GM12875 (cell line): ENCODE results near the gene PTPRM.

Experiments used
- H3K4me3 ChIP-seq: one replicate; pipeline ENCODE4 v1.5.1; 2011; ENCODE audit warnings: low read depth, low read length, control low read depth
- TF ChIP-seq, protein P1 (sequence below): IDR thresholded peaks from 2 replicates; pipeline ENCODE4 v1.5.1; 2011; ENCODE audit warnings: low read depth, mild to moderate bottlenecking, control low read depth, inconsistent platforms, low read length, moderate library complexity, borderline replicate concordance; ENCODE audit not compliant: insufficient read depth

Gene PTPRM

DNA sequence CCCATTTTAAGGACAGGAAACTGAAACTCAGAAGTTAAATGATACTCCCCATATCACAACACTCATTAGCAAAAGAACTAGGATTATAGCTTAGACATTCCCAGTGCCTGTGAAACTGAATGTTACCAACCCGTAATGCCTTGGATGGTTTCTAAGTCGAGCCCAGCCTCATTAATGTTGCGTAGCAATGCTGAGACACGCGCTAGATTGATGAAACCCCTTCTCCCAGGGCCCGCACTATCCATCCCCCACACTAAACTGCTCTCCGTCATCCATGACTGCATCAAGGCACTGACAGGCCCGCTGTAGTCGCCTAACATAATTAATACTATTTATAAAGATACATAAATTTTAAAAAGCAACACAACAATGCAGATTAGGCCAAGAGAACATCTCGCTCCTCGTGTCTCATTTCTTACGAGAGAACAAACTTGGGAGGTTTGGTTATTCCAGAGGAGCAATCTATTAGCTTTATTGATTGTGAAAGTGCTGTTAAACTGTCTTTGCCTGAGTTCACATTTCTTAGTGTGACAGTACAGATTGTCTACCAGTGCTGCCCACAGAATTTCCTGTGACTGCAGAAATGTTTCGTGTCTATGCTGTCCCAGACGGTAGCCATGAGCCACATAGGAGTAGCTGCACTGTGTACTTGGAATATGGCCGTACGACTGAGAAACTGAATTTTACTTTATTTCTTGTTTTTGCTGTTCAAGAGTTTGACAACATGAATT is 729.9 kb downstream of the PTPRM start:
- H3K4me3 ChIP-seq: no peak overlapping the region
- TF ChIP-seq, protein P1, sequence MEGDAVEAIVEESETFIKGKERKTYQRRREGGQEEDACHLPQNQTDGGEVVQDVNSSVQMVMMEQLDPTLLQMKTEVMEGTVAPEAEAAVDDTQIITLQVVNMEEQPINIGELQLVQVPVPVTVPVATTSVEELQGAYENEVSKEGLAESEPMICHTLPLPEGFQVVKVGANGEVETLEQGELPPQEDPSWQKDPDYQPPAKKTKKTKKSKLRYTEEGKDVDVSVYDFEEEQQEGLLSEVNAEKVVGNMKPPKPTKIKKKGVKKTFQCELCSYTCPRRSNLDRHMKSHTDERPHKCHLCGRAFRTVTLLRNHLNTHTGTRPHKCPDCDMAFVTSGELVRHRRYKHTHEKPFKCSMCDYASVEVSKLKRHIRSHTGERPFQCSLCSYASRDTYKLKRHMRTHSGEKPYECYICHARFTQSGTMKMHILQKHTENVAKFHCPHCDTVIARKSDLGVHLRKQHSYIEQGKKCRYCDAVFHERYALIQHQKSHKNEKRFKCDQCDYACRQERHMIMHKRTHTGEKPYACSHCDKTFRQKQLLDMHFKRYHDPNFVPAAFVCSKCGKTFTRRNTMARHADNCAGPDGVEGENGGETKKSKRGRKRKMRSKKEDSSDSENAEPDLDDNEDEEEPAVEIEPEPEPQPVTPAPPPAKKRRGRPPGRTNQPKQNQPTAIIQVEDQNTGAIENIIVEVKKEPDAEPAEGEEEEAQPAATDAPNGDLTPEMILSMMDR: no peak

DNA sequence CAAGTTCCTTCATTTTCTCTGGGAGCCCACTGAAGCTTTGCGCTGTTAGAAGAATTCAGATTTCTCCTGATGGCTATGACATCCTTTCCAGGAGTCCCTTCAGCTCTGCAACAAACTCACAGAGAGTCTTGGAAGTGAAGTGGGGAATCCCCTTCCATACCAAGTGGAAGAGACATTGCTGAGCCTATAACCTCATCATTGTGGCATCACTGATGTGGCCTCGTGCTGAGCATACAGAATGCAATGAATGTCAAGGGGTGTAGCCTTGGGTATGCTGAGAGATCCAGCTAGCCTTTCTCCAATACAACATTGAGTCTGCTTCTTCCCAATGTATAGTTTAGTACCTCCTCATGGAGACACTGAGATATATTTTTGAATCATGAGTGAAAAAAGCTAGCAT is 731.1 kb downstream of the PTPRM start:
- TF ChIP-seq, protein P1: no peak
- no peak overlapping the region for H3K4me3 ChIP-seq

DNA sequence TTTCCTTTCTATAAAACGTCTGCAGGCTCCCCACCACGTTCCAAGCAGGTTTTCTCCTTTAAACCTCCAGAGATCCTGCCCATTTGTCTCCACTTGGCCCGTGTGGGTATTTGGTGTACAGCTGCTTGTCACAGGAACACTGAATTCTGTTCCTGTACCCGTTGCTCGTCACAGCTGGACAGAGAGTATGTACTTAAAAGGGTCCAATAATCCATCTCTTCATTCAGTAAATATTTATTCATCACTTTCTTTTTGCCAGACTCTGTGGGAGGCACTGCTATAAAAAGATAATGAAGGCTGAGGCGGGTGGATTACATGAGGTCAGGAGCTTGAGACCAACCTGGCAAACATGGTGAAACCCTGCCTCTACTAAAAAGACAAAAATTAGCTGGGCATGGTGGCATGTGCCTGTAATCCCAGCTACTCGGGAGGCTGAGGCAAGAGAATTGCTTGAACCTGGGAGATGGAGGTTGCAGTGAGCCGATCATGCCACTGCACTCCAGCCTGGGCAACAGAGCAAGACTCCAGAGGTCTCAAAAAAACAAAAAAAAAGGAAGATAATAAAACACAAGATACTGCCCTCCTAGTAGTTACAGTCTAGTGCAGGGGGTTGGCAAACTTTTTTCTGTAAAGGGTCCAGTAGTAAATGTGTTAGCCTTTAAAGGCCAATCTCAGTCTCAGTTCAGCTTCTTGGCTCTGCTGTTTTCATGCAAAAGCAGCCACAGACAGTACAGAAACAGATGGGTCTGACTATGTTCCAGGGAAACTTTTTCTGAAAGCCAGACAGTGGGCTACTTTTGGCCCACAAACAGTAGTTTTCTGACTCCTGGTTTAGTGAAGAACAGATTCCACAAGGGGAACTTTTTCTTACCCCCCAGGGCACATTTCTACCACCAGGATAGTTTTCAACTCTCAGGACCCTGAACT is 732.2 kb downstream of the PTPRM start:
- H3K4me3 ChIP-seq: no peak overlapping the region
- TF ChIP-seq, protein P1: no peak

DNA sequence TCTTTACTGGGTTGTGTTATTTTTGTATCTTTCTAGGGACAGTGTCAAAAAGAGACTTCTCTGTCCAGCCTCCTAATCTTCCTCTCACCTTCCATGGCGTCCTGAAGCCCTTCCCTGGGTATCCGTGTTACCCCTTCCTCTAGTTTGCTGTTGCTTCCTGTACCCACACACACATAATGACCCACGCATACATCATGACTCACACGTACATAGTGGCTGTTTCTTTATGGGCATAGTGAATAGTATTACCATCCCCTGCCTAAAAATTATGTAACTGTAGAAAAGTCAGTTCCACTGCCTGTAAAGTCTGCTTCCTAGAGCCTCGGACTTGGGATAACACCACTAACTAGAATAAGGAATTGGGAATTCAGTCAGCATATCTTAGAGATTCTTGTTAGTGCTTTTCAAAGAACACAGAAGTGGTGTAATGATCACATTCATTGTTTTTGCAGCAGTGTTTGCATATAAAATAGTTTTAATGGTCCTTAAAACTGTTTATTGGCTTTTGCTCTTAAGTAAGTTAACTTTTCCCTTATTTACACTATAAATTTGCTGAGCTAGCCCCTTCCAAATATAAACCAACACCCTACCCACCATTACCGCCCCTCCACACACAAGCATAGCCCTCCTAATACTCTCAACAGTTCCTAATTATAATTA is 733.8 kb downstream of the PTPRM start:
- H3K4me3 ChIP-seq: no peak overlapping the region
- TF ChIP-seq, protein P1: no peak

DNA sequence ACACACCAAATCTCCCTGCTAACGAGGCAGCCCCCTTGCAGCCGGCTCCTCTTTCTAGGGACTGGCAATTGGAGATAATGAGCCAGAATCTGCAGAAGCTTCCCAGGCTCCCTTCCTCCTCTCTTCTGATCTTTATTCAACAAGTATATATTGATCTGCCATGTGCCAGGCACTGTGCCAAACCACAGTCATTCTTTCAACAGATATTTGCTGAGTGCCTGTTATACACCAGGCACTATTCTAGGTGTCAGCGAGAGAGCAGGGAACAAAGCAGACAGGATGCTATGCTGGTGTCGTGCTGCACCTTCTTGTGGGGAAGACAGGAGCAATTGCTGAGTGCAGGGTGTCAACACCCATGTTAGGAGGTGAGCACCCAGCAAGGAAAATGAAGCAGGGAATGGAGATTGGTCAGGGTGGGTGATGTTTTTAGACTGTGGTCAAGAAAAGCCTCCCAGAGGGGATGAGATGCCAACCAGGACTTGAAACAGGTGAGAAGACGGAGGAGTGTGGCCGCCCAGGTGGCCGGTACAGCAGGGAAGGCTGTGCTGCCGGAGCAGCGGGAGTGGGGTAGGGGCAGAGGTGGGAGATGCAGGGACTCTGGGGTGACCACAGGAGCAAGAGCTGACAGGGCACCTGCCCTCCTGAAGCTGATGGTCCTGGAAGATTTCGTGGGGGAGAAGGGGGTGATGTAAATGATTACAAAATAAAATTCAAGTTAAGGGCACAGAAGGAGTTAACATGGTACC is 734.5 kb downstream of the PTPRM start:
- TF ChIP-seq, protein P1: no peak
- no peak overlapping the region for H3K4me3 ChIP-seq

DNA sequence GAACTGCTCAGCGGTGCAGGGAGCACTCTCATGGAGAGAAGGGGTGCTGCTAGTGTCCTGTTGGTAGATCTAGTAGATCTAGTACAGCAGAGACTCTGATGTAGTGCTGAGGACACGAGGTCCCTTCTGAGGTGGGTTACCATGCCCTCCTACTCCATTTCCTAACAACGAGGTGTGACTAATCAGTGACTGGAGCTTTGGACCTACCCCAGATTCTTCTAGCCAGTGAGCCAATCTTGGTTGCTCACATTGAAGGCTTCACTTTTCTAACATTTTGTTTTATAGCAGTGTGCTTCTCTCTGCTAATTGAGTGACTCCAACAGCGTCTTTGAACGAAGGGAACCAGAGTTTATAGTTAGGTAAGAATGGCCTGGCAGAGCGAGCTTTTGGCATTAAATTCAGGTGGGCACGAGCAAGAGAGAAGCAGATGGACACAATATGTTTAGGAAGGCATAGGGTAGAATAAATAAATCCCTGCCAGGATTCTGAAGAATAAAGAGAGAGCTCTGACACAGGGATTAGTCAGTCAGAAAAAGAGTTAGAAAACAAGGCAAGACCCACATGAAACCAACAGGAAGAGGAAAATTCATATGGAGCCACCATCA is 736.1 kb downstream of the PTPRM start:
- H3K4me3 ChIP-seq: no peak overlapping the region
- TF ChIP-seq, protein P1: no peak
